Mesenchymal stem cell (in vitro differentiated cells and primary cell): ENCODE results near the gene ZNF483. TPM values are rescaled to one million over a fixed set of nuclear protein-coding genes. Genes with fewer than 3 reads are reported as not detected.

Experiments
- DNase-seq: peaks from one replicate; pipeline ENCODE4 v3.0.0-alpha.2; 2013
- H2AFZ ChIP-seq: one replicate; pipeline ENCODE4 v1.6.1; 2013; ENCODE audit warnings: low read depth, mild to moderate bottlenecking, control low read depth, inconsistent platforms, low read length, moderate library complexity
- H2AK5ac ChIP-seq: 2 replicates; pipeline ENCODE4 v1.6.1; 2013; ENCODE audit warnings: low read length, moderate library complexity, mild to moderate bottlenecking, inconsistent platforms; ENCODE audit not compliant: severe bottlenecking
- H2BK120ac ChIP-seq: one replicate; pipeline ENCODE4 v1.6.1; 2013; ENCODE audit warnings: low read depth, mild to moderate bottlenecking, inconsistent platforms, low read length, moderate library complexity
- H2BK12ac ChIP-seq, 2 experiments: one replicate each; pipeline ENCODE4 v1.6.1; 2013; ENCODE audit warnings: inconsistent platforms in 2 of 2, low read length in 2 of 2, mild to moderate bottlenecking in 2 of 2, moderate library complexity in 2 of 2, control low read depth in 1 of 2
- H2BK15ac ChIP-seq: one replicate; pipeline ENCODE4 v1.6.1; 2013; ENCODE audit warnings: mild to moderate bottlenecking, low read depth, inconsistent platforms; ENCODE audit not compliant: poor library complexity, severe bottlenecking
- H2BK5ac ChIP-seq: 2 replicates; pipeline ENCODE4 v1.6.1; 2013; ENCODE audit warnings: low read depth, mild to moderate bottlenecking, low read length, control low read depth, inconsistent platforms; ENCODE audit not compliant: poor library complexity, severe bottlenecking
- H3K14ac ChIP-seq, 2 experiments: one replicate each; pipeline ENCODE4 v1.6.1; 2013; ENCODE audit warnings: inconsistent platforms in 2 of 2, low read length in 2 of 2, control low read depth in 1 of 2, mild to moderate bottlenecking in 1 of 2, moderate library complexity in 1 of 2
- H3K18ac ChIP-seq, 2 experiments: one replicate each; pipeline ENCODE4 v1.6.1; 2013; ENCODE audit warnings: inconsistent platforms in 2 of 2, low read length in 2 of 2, control low read depth in 1 of 2, low read depth in 1 of 2, mild to moderate bottlenecking in 1 of 2
- H3K23ac ChIP-seq, 2 experiments: one replicate each; pipeline ENCODE4 v1.6.1; 2013; ENCODE audit warnings: inconsistent platforms in 2 of 2, low read length in 2 of 2, mild to moderate bottlenecking in 2 of 2, moderate library complexity in 2 of 2, control low read depth in 1 of 2
- H3K27ac ChIP-seq: 2 replicates; pipeline ENCODE4 v1.5.1; 2013; ENCODE audit warnings: mild to moderate bottlenecking, moderate library complexity, low read length, control low read depth, inconsistent platforms; ENCODE audit not compliant: poor library complexity, severe bottlenecking
- H3K27me3 ChIP-seq, 2 experiments: 2 replicates each; pipeline versions ENCODE4 v1.6.1 to v1.7.0; 2013; ENCODE audit warnings: low read length in 2 of 2, mild to moderate bottlenecking in 2 of 2, moderate library complexity in 2 of 2, control low read depth in 1 of 2, inconsistent platforms in 1 of 2; ENCODE audit not compliant: control insufficient read depth in 1 of 2, insufficient read depth in 1 of 2
- H3K36me3 ChIP-seq, 2 experiments: 2 replicates each; pipeline versions ENCODE4 v1.6.1 to v1.7.0; 2013; ENCODE audit warnings: low read length in 2 of 2, control low read depth in 1 of 2, inconsistent platforms in 1 of 2, low read depth in 1 of 2, mild to moderate bottlenecking in 1 of 2; ENCODE audit not compliant: insufficient read depth in 2 of 2, control insufficient read depth in 1 of 2
- H3K4ac ChIP-seq, 2 experiments: one replicate each; pipeline ENCODE4 v1.6.1; 2013; ENCODE audit warnings: inconsistent platforms in 2 of 2, low read length in 2 of 2, mild to moderate bottlenecking in 2 of 2, moderate library complexity in 2 of 2, control low read depth in 1 of 2, low read depth in 1 of 2
- H3K4me1 ChIP-seq: 2 replicates; pipeline ENCODE4 v1.6.1; 2013; ENCODE audit warnings: low read depth, low read length, control low read depth; ENCODE audit not compliant: control insufficient read depth, insufficient read depth
- H3K4me2 ChIP-seq: 2 replicates; pipeline ENCODE4 v1.6.1; 2013; ENCODE audit warnings: low read length, mild to moderate bottlenecking, inconsistent platforms; ENCODE audit not compliant: poor library complexity, severe bottlenecking
- H3K4me3 ChIP-seq, 2 experiments: 2 replicates each; pipeline versions ENCODE4 v1.5.1 to v1.7.0; 2013; ENCODE audit warnings: low read length in 2 of 2, mild to moderate bottlenecking in 2 of 2, control low read depth in 1 of 2, low read depth in 1 of 2; ENCODE audit not compliant: insufficient read depth in 1 of 2
- H3K79me1 ChIP-seq: replicated peaks from 2 replicates; pipeline ENCODE4 v1.6.1; 2013; ENCODE audit warnings: mild to moderate bottlenecking, control low read depth, low read length, inconsistent platforms; ENCODE audit not compliant: poor library complexity, severe bottlenecking
- H3K9ac ChIP-seq: 2 replicates; pipeline ENCODE4 v1.7.0; 2013; ENCODE audit warnings: mild to moderate bottlenecking, low read length, moderate library complexity
- H3K9me3 ChIP-seq: 2 replicates; pipeline ENCODE4 v1.7.0; 2013; ENCODE audit warnings: mild to moderate bottlenecking, low read length; ENCODE audit not compliant: control insufficient read depth
- H4K8ac ChIP-seq: one replicate; pipeline ENCODE4 v1.6.1; 2013; ENCODE audit warnings: inconsistent platforms, mild to moderate bottlenecking, low read length, moderate library complexity
- H4K91ac ChIP-seq: one replicate; pipeline ENCODE4 v1.6.1; 2013; ENCODE audit warnings: mild to moderate bottlenecking, low read length, inconsistent platforms
- WGBS: methylation state at CpG from one replicate; pipeline ENCODE4 v1.1.7; 2013; ENCODE audit warnings: mixed read lengths; 5-methylcytosine and 5-hydroxymethylcytosine counted together
- polyA plus RNA-seq, 2 experiments: library from polyadenylated mRNA; stranded (reverse); fragments of 200-250 nt; gene quantifications; one replicate each; pipeline ENCODE4 v1.2.3, GENCODE V29; 2013

The ZNF483 gene
- polyA plus RNA-seq (2013, experiment 1 of 2), result 0.32 TPM
- polyA plus RNA-seq (2013, experiment 2 of 2), result 0.34 TPM

GRCh38 chr9:111525056-111525977 lies at the start of gene ZNF483:
ZNF483 (plus strand) TSS chr9:111525179; CDS start chr9:111527396, 2,217 bp downstream.
- Histone ChIP-seq H2AK5ac (no peak within 1 kb of the TSS), H3K9me3 (peaks cover 7% of the 10 kb centered on the region), H2BK5ac (no peak within 1 kb of the TSS), H4K91ac (peak within 1 kb of the TSS; percentile 90), H3K4ac (no peak within 1 kb of the TSS), H4K8ac (peak within 1 kb of the TSS; percentile 93), H3K4me1 (peaks cover 6% of the 10 kb centered on the region), H2BK120ac (no peak within 1 kb of the TSS), H2AFZ (peak within 1 kb of the TSS; percentile 48), H3K4me2 (peak within 1 kb of the TSS; percentile 91), H3K27ac (no peak within 1 kb of the TSS), H2BK15ac (no peak within 1 kb of the TSS), H3K23ac (no peak within 1 kb of the TSS), H3K4me3 (peak within 1 kb of the TSS; percentile 76 to 96), H3K9ac (peak within 1 kb of the TSS; percentile 93), H3K79me1 (peaks cover 2% of the 10 kb centered on the region), H3K27me3 (peaks cover 0 to 8% of the 10 kb centered on the region in 2 experiments), H2BK12ac (no peak within 1 kb of the TSS), H3K18ac (peak within 1 kb of the TSS; percentile 16 to 89), H3K36me3 (peaks cover 3 to 17% of the 10 kb centered on the region in 2 experiments), H3K14ac (no peak within 1 kb of the TSS)
- 1% methylated on average over 64 of the region's 66 CpGs for WGBS
- peak; percentile 75 for DNase-seq

DNA sequence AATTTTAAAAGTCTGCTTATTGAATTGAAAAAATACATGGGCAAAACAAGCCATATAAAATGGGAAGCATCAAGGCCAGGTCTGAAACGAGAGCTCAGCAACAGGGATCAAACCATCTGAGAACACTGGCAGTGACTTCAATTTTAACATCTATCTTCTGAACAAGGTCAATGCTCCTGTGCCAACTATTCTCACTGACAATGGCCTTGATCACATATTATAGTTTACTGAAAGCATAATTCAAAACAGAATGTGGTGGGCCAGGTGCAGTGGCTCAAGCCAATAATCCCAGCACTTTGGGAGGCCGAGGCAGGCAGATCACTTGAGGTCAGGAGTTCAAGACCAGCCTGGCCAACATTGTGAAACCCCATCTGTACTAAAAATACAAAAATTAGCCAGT lies 49.8 kb upstream of the ZNF483 start:
- no peak overlapping the region for H2AFZ ChIP-seq
- H3K14ac ChIP-seq, result no peak overlapping the region
- 100% methylated on average over 2 of the region's 2 CpGs for WGBS
- no peak overlapping the region for H3K27ac ChIP-seq
- H4K91ac ChIP-seq, result no peak overlapping the region
- H3K4me2 ChIP-seq, result no peak overlapping the region
- H2AK5ac ChIP-seq, result no peak overlapping the region
- H3K4me3 ChIP-seq, result no peak overlapping the region
- H2BK12ac ChIP-seq, result no peak overlapping the region
- no peak overlapping the region for H2BK120ac ChIP-seq
- H3K27me3 ChIP-seq, result no peaks in the 10 kb centered on the region
- no peaks in the 10 kb centered on the region for H3K9me3 ChIP-seq
- H3K18ac ChIP-seq, result no peak overlapping the region
- no peak overlapping the region for H2BK15ac ChIP-seq
- H3K4me1 ChIP-seq, result no peaks in the 10 kb centered on the region
- no peak overlapping the region for H3K4ac ChIP-seq
- no peaks in the 10 kb centered on the region for H3K79me1 ChIP-seq
- H3K36me3 ChIP-seq, result peaks cover 0 to 3% of the 10 kb centered on the region in 2 experiments
- no peak for DNase-seq
- H4K8ac ChIP-seq, result no peak overlapping the region
- H2BK5ac ChIP-seq, result no peak overlapping the region
- H3K23ac ChIP-seq, result no peak overlapping the region
- no peak overlapping the region for H3K9ac ChIP-seq

DNA sequence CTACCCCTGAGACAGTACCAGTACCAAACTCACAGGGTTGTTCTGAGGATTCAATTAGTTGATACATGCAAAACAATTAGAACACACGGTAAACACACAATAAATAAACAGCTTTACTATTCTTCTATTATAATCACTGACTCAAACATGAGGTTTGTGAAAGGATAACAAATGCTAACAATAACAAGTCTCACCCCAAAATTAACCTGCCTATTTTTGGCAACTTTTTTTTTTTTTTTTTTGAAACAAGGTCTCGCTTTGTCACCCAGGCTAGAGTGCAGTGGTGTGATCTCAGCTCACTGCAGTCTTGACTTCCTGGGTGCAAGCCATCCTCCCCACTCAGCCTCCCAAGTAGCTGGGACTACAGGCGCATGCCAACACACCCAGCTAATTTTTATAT lies 47.3 kb upstream of the ZNF483 start:
- no peaks in the 10 kb centered on the region for H3K36me3 ChIP-seq
- no peaks in the 10 kb centered on the region for H3K27me3 ChIP-seq
- H3K23ac ChIP-seq, result no peak overlapping the region
- no peak overlapping the region for H2BK12ac ChIP-seq
- H3K79me1 ChIP-seq, result no peaks in the 10 kb centered on the region
- 100% methylated on average over 2 of the region's 3 CpGs for WGBS
- H2BK15ac ChIP-seq, result no peak overlapping the region
- no peaks in the 10 kb centered on the region for H3K9me3 ChIP-seq
- H3K4me2 ChIP-seq, result no peak overlapping the region
- H4K8ac ChIP-seq, result no peak overlapping the region
- no peaks in the 10 kb centered on the region for H3K4me1 ChIP-seq
- H2AK5ac ChIP-seq, result no peak overlapping the region
- DNase-seq, result no peak
- H2BK120ac ChIP-seq, result no peak overlapping the region
- no peak overlapping the region for H2AFZ ChIP-seq
- no peak overlapping the region for H2BK5ac ChIP-seq
- no peak overlapping the region for H3K18ac ChIP-seq
- no peak overlapping the region for H3K27ac ChIP-seq
- no peak overlapping the region for H3K4me3 ChIP-seq
- no peak overlapping the region for H4K91ac ChIP-seq
- H3K4ac ChIP-seq, result no peak overlapping the region
- no peak overlapping the region for H3K9ac ChIP-seq
- no peak overlapping the region for H3K14ac ChIP-seq

- no peak overlapping the region for H2BK15ac ChIP-seq
- H3K23ac ChIP-seq, result no peak overlapping the region
- H2BK12ac ChIP-seq, result no peak overlapping the region
- peak overlapping the region in 1 of 2 experiments; percentile 26 for H3K4ac ChIP-seq
- peak overlapping the region; percentile 97 for H3K9ac ChIP-seq
- H3K4me2 ChIP-seq, result peak overlapping the region; percentile 77
- DNase-seq, result peak; percentile 81
- peak overlapping the region; percentile 31 for H3K27ac ChIP-seq
- H4K91ac ChIP-seq, result no peak overlapping the region
- H3K4me1 ChIP-seq, result no peaks in the 10 kb centered on the region
- H2AK5ac ChIP-seq, result no peak overlapping the region
- H3K27me3 ChIP-seq, result no peaks in the 10 kb centered on the region
- no peak overlapping the region for H2BK120ac ChIP-seq
- H2BK5ac ChIP-seq, result no peak overlapping the region
- H3K9me3 ChIP-seq, result no peaks in the 10 kb centered on the region
- H3K79me1 ChIP-seq, result no peaks in the 10 kb centered on the region
- peak overlapping the region in 1 of 2 experiments; percentile 98 for H3K4me3 ChIP-seq
- H2AFZ ChIP-seq, result no peak overlapping the region
- 12% methylated on average over 12 of the region's 13 CpGs for WGBS
- peak overlapping the region in 1 of 2 experiments; percentile 57 for H3K18ac ChIP-seq
- no peak overlapping the region for H4K8ac ChIP-seq
- no peak overlapping the region for H3K14ac ChIP-seq
- no peaks in the 10 kb centered on the region for H3K36me3 ChIP-seq
Observed at GRCh38 chr9:111481885-111482636, 42.9 kb upstream of the ZNF483 start.
